ENCODE data around the gene DTX3. TPM values are rescaled to one million over a fixed set of nuclear protein-coding genes. Genes with fewer than 3 reads are reported as not detected.

DTX3 gene
- total RNA-seq, 1 donor from 2014 or later = 3.7 TPM

- FAIRE-seq (no peak), DNase-seq (ENCODE audit: low read depth) (no peak)
- Histone ChIP-seq H3K36me3 (ENCODE audit: control insufficient read depth, insufficient read depth, low read length) (no peaks in the 10 kb centered on the region), H3K27me3 (ENCODE audit: control insufficient read depth, insufficient read depth, low read length) (peaks cover 48% of the 10 kb centered on the region), H3K4me3 (ENCODE audit: low read depth, low read length) (no peak overlapping the region)
- TF ChIP-seq, protein P1, sequence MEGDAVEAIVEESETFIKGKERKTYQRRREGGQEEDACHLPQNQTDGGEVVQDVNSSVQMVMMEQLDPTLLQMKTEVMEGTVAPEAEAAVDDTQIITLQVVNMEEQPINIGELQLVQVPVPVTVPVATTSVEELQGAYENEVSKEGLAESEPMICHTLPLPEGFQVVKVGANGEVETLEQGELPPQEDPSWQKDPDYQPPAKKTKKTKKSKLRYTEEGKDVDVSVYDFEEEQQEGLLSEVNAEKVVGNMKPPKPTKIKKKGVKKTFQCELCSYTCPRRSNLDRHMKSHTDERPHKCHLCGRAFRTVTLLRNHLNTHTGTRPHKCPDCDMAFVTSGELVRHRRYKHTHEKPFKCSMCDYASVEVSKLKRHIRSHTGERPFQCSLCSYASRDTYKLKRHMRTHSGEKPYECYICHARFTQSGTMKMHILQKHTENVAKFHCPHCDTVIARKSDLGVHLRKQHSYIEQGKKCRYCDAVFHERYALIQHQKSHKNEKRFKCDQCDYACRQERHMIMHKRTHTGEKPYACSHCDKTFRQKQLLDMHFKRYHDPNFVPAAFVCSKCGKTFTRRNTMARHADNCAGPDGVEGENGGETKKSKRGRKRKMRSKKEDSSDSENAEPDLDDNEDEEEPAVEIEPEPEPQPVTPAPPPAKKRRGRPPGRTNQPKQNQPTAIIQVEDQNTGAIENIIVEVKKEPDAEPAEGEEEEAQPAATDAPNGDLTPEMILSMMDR (IDR thresholded peaks at IDR 0.05; ENCODE audit: insufficient read depth, low read length, severe bottlenecking) = no peak
Observed at GRCh38 chr12:57620245-57620935, 15.8 kb downstream of the DTX3 start.

DNA sequence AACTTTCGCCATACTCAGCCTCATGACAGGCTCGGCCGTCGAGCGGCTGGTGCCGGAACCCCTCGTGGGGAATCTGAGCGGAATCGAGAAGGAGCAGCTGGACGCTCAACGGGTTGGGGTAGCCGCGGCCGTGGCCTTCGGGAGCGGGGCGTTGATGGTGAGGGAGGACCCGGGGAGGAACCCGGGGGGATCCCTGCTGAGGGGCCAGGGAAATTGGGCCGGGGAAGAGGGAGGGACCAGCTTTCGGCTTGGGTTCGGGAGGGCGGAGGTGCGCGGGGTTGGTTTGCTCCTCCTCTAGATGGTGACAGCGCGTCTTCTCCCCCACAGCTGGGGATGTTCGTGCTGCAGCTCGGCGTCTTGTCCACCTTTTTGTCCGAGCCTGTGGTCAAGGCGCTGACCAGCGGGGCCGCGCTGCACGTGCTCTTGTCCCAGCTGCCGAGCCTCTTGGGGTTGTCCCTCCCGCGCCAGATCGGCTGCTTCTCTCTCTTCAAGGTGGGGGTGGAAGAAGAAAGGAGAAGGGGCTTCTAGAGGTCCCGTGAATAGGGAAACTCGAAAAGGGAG, 16.4 kb downstream of the DTX3 start:
- DNase-seq (ENCODE audit: low read depth) (no peak), FAIRE-seq (no peak)
- TF ChIP-seq, protein P1 (IDR thresholded peaks at IDR 0.05; ENCODE audit: insufficient read depth, low read length, severe bottlenecking) = no peak
- no peaks in the 10 kb centered on the region for H3K36me3 ChIP-seq (ENCODE audit: control insufficient read depth, insufficient read depth, low read length)
- no peak overlapping the region for H3K4me3 ChIP-seq (ENCODE audit: low read depth, low read length)
- peaks cover 52% of the 10 kb centered on the region for H3K27me3 ChIP-seq (ENCODE audit: control insufficient read depth, insufficient read depth, low read length)

GRCh38 chr12:57621497-57622292, 17.1 kb downstream of the DTX3 start:
- DNase-seq (ENCODE audit: low read depth) (no peak), FAIRE-seq (no peak)
- peak overlapping the region; percentile 19 for H3K4me3 ChIP-seq (ENCODE audit: low read depth, low read length)
- TF ChIP-seq, protein P1 (IDR thresholded peaks at IDR 0.05; ENCODE audit: insufficient read depth, low read length, severe bottlenecking) = peak; percentile 96
- H3K36me3 ChIP-seq (ENCODE audit: control insufficient read depth, insufficient read depth, low read length) = no peaks in the 10 kb centered on the region
- H3K27me3 ChIP-seq (ENCODE audit: control insufficient read depth, insufficient read depth, low read length) = peaks cover 58% of the 10 kb centered on the region

DNA sequence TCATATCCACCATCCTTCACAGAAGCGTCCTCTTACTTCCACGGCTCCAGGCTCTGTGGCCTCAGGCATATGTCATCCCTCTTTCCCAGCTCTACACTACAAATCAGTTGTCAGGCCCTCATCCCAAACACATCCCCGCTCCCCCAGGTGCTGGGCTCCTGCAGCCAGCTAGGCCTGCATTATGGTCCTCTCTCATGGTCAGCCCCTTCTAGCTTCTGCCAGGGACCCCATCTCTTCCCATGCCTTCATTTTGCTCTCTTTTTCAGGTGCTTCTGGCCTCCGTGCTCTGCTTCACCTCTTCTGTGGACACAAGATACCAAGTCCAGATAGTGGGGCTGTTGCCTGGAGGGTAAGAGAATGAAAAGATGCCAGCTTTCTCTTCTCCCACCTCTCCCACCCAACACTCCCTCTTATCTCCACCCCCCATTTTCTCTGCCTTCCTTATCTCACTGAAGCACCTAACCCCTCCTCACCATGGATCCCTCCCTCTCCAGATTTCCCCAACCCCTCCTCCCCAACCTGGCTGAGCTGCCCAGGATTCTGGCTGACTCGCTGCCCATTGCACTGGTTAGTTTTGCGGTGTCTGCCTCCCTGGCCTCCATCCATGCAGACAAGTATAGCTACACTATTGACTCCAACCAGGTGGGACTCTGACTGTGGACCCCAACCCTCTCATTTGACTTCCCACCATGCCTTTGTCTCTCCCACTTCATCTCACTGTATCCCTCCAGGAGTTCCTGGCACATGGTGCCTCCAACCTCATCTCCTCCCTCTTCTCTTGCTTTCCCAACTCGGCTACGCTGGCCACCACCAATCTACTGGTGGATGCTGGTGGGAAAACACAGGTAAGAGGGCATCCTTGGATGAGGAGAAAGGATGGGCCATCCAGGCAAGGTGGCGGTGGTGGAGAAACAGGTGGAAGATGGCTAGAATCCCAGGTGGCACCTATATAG, 17.9 kb downstream of the DTX3 start:
- no peaks in the 10 kb centered on the region for H3K36me3 ChIP-seq (ENCODE audit: control insufficient read depth, insufficient read depth, low read length)
- peaks cover 64% of the 10 kb centered on the region for H3K27me3 ChIP-seq (ENCODE audit: control insufficient read depth, insufficient read depth, low read length)
- FAIRE-seq (no peak), DNase-seq (ENCODE audit: low read depth) (no peak)
- TF ChIP-seq, protein P1 (IDR thresholded peaks at IDR 0.05; ENCODE audit: insufficient read depth, low read length, severe bottlenecking) = no peak
- H3K4me3 ChIP-seq (ENCODE audit: low read depth, low read length) = no peak overlapping the region

- no peaks in the 10 kb centered on the region for H3K36me3 ChIP-seq (ENCODE audit: control insufficient read depth, insufficient read depth, low read length)
- FAIRE-seq (no peak), DNase-seq (ENCODE audit: low read depth) (no peak)
- H3K27me3 ChIP-seq (ENCODE audit: control insufficient read depth, insufficient read depth, low read length) = peaks cover 72% of the 10 kb centered on the region
- TF ChIP-seq, protein P1 (IDR thresholded peaks at IDR 0.05; ENCODE audit: insufficient read depth, low read length, severe bottlenecking) = no peak
- H3K4me3 ChIP-seq (ENCODE audit: low read depth, low read length) = no peak overlapping the region
Observed at GRCh38 chr12:57623385-57623784, 18.8 kb downstream of the DTX3 start.
